K562 (cell line): Measurements from ENCODE around the gene SLC7A1. TPM values are rescaled to one million over a fixed set of nuclear protein-coding genes. Genes with fewer than 3 reads are reported as not detected.

Experiments used
- ATAC-seq: fragments of 200-7000 bp; cut with Tn5 transposase; 3 replicates; pipeline ENCODE4 v1.9.1; 2020; ENCODE audit warnings: moderate library complexity
- BruUV-seq: library from RNA; stranded (reverse); fragments of 400-500 nt; replicated peaks from 2 replicates; lab custom pipeline; 2021; lab: Mats Ljungman, UMichigan
- CTCF ChIA-PET: fragments of 300-600 bp; formaldehyde crosslinking; extraction: SDS; loops from one replicate; lab custom pipeline; 2021; ENCODE audit warnings: low intra/inter-chr PET ratio; lab: Yijun Ruan, JAX
- POLR2A ChIA-PET: fragments of 300-600, 350-650 bp; sonication (Branson Sonifier 250); formaldehyde crosslinking; extraction: SDS; loops from one replicate; lab custom pipeline; 2021; ENCODE audit warnings: antibody characterized with exemption, inconsistent platforms; lab: Yijun Ruan, JAX
- DNase-seq, 4 experiments: peaks; one replicate each; pipeline versions ENCODE4 v3.0.0 to v3.0.0-alpha.2; 2011 to 2018; ENCODE audit warnings: low spot score in 3 of 4, mixed read lengths in 3 of 4; ENCODE audit errors: extremely low read depth in 1 of 4
- FAIRE-seq: peaks from 2 replicates; lab custom pipeline; 2011; peaks lifted over from hg19 to GRCh38; lab: Jason Lieb, UNC
- H2AFZ ChIP-seq: 2 replicates; pipeline ENCODE4 v1.6.0; 2011; ENCODE audit warnings: low read depth, low read length, control low read depth, inconsistent platforms
- H3K27ac ChIP-seq: fragments of 200-600 bp; 3 replicates; pipeline ENCODE4 v1.8.0; 2011; ENCODE audit warnings: low read depth, mild to moderate bottlenecking, control low read depth, inconsistent platforms, low read length, moderate library complexity, mixed read lengths; ENCODE audit errors: extremely low read depth
- H3K27me3 ChIP-seq, 2 experiments: fragments of 300-600 bp in 1 of 2; 2 replicates in 1 of 2; 3 replicates in 1 of 2; pipeline versions ENCODE4 v1.6.0 to v1.8.0; 2011; ENCODE audit warnings: inconsistent platforms in 2 of 2, low read length in 2 of 2, mild to moderate bottlenecking in 1 of 2, mixed read lengths in 1 of 2, moderate library complexity in 1 of 2; ENCODE audit not compliant: control insufficient read depth in 2 of 2, insufficient read depth in 2 of 2
- H3K36me3 ChIP-seq: fragments of 300-600 bp; 3 replicates; pipeline ENCODE4 v1.8.0; 2011; ENCODE audit warnings: mild to moderate bottlenecking, low read length, inconsistent platforms; ENCODE audit not compliant: control insufficient read depth, insufficient read depth
- H3K4me1 ChIP-seq, 2 experiments: fragments of 200-600 bp in 1 of 2; replicated peaks in 1 of 2; 2 replicates in 1 of 2; 3 replicates in 1 of 2; pipeline versions ENCODE4 v1.5.1 to v1.8.0; 2011; ENCODE audit warnings: inconsistent platforms in 2 of 2, low read length in 2 of 2, mild to moderate bottlenecking in 1 of 2, mixed read lengths in 1 of 2, moderate library complexity in 1 of 2; ENCODE audit not compliant: control insufficient read depth in 2 of 2, insufficient read depth in 2 of 2
- H3K4me2 ChIP-seq: 2 replicates; pipeline ENCODE4 v1.6.1; 2011; ENCODE audit warnings: low read length, control low read depth, inconsistent platforms, mixed read lengths; ENCODE audit not compliant: insufficient read depth
- H3K4me3 ChIP-seq: fragments of 200-600 bp; sonication (generic), shearing (Covaris generic); 2 replicates; pipeline ENCODE4 v1.5.1; 2016; ENCODE audit warnings: control low read depth, inconsistent platforms
- H3K79me2 ChIP-seq: fragments of 200-600 bp; 3 replicates; pipeline ENCODE4 v1.8.0; 2011; ENCODE audit warnings: low read length, inconsistent platforms; ENCODE audit not compliant: control insufficient read depth, insufficient read depth
- H3K9ac ChIP-seq, 2 experiments: 2 replicates each; pipeline versions ENCODE4 v1.6.0 to v1.6.1; 2011; ENCODE audit warnings: low read depth in 2 of 2, low read length in 2 of 2, control low read depth in 1 of 2, inconsistent platforms in 1 of 2, mild to moderate bottlenecking in 1 of 2, mixed read lengths in 1 of 2; ENCODE audit not compliant: insufficient read depth in 1 of 2
- H3K9me1 ChIP-seq: one replicate; pipeline ENCODE4 v1.6.0; 2011; ENCODE audit warnings: inconsistent platforms, mild to moderate bottlenecking, low read length, moderate library complexity; ENCODE audit not compliant: control insufficient read depth, insufficient read depth
- H3K9me3 ChIP-seq: replicated peaks from 2 replicates; pipeline ENCODE4 v1.5.1; 2011; ENCODE audit warnings: low read depth, low read length, inconsistent platforms; ENCODE audit not compliant: control insufficient read depth, insufficient read depth
- H4K20me1 ChIP-seq: replicated peaks from 2 replicates; pipeline ENCODE4 v1.6.1; 2011; ENCODE audit warnings: low read length, inconsistent platforms, mixed read lengths; ENCODE audit not compliant: control insufficient read depth, insufficient read depth
- CBFA2T3 ChIP-seq: fragments of 450-650 bp; IDR thresholded peaks from 2 replicates; pipeline ENCODE4 v1.6.1; 2017
- EGR1 ChIP-seq: fragments of 450-650 bp; conservative IDR thresholded peaks from 2 replicates; pipeline ENCODE4 v1.6.1; 2017; ENCODE audit warnings: mild to moderate bottlenecking
- GATAD2A ChIP-seq: fragments of 450-650 bp; IDR thresholded peaks from 2 replicates; pipeline ENCODE4 v1.6.1; 2017
- KLF1 ChIP-seq: fragments of 450-650 bp; IDR thresholded peaks from 2 replicates; pipeline ENCODE4 v1.6.1; 2016; ENCODE audit warnings: missing genetic modification characterization, missing compliant biosample characterization
- LEF1 ChIP-seq: fragments of 450-650 bp; IDR thresholded peaks from 2 replicates; pipeline ENCODE4 v1.6.1; 2016; ENCODE audit warnings: mild to moderate bottlenecking
- MBD2 ChIP-seq: sonication (generic); IDR thresholded peaks from 2 replicates; pipeline ENCODE4 v1.6.1; 2016; ENCODE audit warnings: low read depth, borderline replicate concordance
- NCOR1 ChIP-seq: fragments of 450-650 bp; IDR thresholded peaks from 2 replicates; pipeline ENCODE4 v1.6.1; 2016; ENCODE audit warnings: mild to moderate bottlenecking, moderate library complexity
- NFIX ChIP-seq: fragments of 250-450 bp; sonication (Bioruptor Pico); IDR thresholded peaks from 2 replicates; pipeline ENCODE4 v1.4.0; 2020; ENCODE audit warnings: low read depth, mild to moderate bottlenecking, moderate library complexity
- TRIM28 ChIP-seq: fragments of 450-650 bp; IDR thresholded peaks from 2 replicates; pipeline ENCODE4 v1.6.1; 2017
- ZNF184 ChIP-seq: sonication (generic); formaldehyde crosslinking; IDR thresholded peaks from 2 replicates; pipeline ENCODE4 v1.5.0; 2020; ENCODE audit warnings: missing genetic modification reagents
- WGBS: fragments of 100-300 bp; shearing (Covaris generic); methylation state at CpG from one replicate; pipeline ENCODE4 v1.1.6; 2016; ENCODE audit warnings: low coverage, mixed read lengths; ENCODE audit not compliant: insufficient coverage; ENCODE audit errors: missing lambda C conversion rate; 5-methylcytosine and 5-hydroxymethylcytosine counted together
- in situ Hi-C: fragments of 300-500 bp; cut with MboI; formaldehyde crosslinking; loops from 4 replicates; pipeline ENCODE4 v1.15.0; 2018; ENCODE audit warnings: inconsistent platforms, mixed read lengths
- intact Hi-C: fragments of 100-400 bp; cut with micrococcal nuclease; formaldehyde crosslinking; loops from 2 replicates; pipeline ENCODE4 v1.14.2; 2022
- polyA plus RNA-seq, 8 experiments: library from polyadenylated mRNA; depleted of rRNA in 4 of 8; stranded (reverse) in 5 of 8; unstranded in 3 of 8; fragments of >200 nt; fragmentation: Nextera tagmentation in 2 of 8; fragmentation: Illumina TruSeq in 1 of 8; extraction: Ambion mirVana in 2 of 8; extraction: Trizol in 1 of 8; gene quantifications; 2 replicates each; pipeline versions ENCODE4 v1.2.1 to v1.2.3, GENCODE V29; 2011 to 2014; ENCODE audit warnings: inconsistent platforms in 1 of 8, missing spikeins in 1 of 8
- total RNA-seq, 7 experiments: library from RNA; depleted of rRNA in 6 of 7; stranded (reverse); fragments of >200 nt in 6 of 7; fragmentation: Illumina TruSeq in 2 of 7; extraction: Trizol in 2 of 7; gene quantifications; 2 replicates each; pipeline versions ENCODE4 v1.2.1 to v1.2.3, GENCODE V29; 2011 to 2021; ENCODE audit warnings: low replicate concordance in 1 of 7
- TF ChIP-seq, protein P1 (sequence below): fragments of 250-450 bp; sonication (Bioruptor Pico); IDR thresholded peaks from 2 replicates; pipeline ENCODE4 v1.5.0; 2021; ENCODE audit warnings: mild to moderate bottlenecking, moderate library complexity
- TF ChIP-seq, protein P2 (sequence below): fragments of 450-650 bp; IDR thresholded peaks from 2 replicates; pipeline ENCODE4 v1.6.1; 2014; ENCODE audit warnings: low read depth, mild to moderate bottlenecking, moderate library complexity, borderline replicate concordance
- TF ChIP-seq, protein P3 (sequence below), 3 experiments: fragments of 200-800 bp in 1 of 3; fragments of 250-450 bp in 1 of 3; fragments of 450-650 bp in 1 of 3; sonication (Bioruptor Pico) in 1 of 3; sonication (Bioruptor generic) in 1 of 3; formaldehyde crosslinking in 1 of 3; IDR thresholded peaks; 2 replicates each; pipeline versions ENCODE4 v1.6.1 to v1.8.0; 2016 to 2022; ENCODE audit warnings: mild to moderate bottlenecking in 2 of 3, missing genetic modification characterization in 2 of 3, missing compliant biosample characterization in 1 of 3, moderate library complexity in 1 of 3
- TF ChIP-seq, protein P4 (sequence below): fragments of 450-650 bp; formaldehyde crosslinking; IDR thresholded peaks from 2 replicates; pipeline ENCODE4 v1.4.0; 2022; ENCODE audit warnings: mild to moderate bottlenecking, moderate library complexity

The SLC7A1 gene
- total and polyA plus RNA-seq, 9 of the 15 experiments (the other 6 are each of a cell fraction or from before 2014, with no cell fraction given): 3.3 to 69.7 (median 10.8) TPM

DNA sequence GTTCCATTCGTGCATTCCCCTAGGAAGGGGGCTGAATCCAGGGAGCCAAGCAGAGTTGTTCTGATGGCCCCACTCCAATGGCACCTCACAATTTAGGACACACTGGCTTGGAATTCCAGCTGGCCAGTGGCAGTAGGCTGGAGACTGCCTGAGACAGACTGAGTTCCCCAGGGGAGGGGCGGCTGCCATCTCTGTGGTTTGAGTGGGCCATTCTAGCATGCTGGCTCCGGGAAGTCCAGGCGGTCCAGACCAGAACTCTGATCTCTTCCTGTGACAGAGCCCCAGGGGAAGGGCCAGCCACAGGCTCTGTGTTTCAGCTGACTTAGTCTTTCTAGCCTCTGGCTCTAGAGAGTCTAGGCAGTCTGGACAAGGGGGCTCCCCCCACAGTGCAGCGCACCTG, 29.5 kb upstream of the SLC7A1 start:
- POLR2A ChIA-PET: no interaction called here
- H2AFZ ChIP-seq: no peak overlapping the region
- WGBS: 0% methylated on average over 4 of the region's 5 CpGs
- no peaks in the 10 kb centered on the region for H3K9me1 ChIP-seq
- no peak overlapping the region for H3K9ac ChIP-seq
- in situ Hi-C loops: no loop called here
- ATAC-seq (no peak), FAIRE-seq (no peak)
- TF ChIP-seq MBD2: no peak
- TF ChIP-seq TRIM28: no peak
- TF ChIP-seq, protein P1, sequence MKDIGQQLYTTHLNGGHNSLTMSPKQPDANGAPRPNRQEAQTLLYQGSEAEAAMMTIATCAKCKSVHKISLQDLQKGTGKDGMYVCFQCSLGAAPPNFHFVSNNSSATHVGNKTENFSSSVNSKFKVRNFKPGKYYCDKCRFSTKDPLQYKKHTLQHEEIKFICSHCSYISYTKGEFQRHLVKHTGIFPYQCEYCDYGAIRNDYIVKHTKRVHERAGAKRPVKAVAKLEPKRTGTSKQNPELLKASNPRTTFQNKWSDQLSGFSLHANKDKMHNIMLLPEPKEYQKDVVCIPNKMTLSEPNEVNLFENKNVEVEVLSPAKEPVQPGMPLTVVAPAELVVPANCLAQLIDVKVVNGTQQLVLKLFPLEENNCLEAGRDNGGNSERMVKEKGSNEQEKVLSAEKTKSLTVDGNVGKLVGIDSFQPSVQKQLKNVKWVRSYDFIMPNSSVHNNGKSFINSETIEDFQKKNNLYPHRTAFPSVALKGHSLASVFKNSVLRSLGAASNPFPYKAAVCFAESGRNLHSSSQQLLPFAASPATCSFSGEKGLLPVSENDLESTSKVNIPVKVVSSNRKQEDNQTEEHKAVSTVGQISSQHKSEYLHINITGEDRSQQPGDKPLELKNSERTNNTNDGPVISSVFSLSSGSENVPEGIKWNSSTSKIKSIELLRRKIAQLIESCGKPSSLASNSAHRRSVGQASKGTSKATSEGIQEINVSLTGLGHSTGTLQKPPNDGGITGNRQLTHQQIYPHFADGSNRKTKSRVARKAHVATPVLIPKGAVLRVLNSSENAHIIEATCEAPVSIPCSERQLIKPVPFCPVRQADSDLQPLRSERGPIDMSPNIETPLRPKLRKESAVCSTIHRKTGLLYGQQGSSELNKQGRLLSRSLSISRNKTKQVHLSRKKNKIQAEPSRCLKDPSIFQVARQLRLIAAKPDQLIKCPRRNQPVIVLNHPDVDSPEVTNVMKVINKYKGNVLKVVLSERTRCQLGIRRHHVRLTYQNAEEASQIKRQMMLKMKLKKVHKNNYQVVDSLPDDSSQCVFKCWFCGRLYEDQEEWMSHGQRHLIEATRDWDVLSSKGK (CRISPR knock-in tag): no peak
- no peak for TF ChIP-seq KLF1 (tag)
- TF ChIP-seq EGR1: no peak
- TF ChIP-seq GATAD2A: no peak
- TF ChIP-seq LEF1: no peak
- TF ChIP-seq CBFA2T3: no peak
- TF ChIP-seq, protein P2, sequence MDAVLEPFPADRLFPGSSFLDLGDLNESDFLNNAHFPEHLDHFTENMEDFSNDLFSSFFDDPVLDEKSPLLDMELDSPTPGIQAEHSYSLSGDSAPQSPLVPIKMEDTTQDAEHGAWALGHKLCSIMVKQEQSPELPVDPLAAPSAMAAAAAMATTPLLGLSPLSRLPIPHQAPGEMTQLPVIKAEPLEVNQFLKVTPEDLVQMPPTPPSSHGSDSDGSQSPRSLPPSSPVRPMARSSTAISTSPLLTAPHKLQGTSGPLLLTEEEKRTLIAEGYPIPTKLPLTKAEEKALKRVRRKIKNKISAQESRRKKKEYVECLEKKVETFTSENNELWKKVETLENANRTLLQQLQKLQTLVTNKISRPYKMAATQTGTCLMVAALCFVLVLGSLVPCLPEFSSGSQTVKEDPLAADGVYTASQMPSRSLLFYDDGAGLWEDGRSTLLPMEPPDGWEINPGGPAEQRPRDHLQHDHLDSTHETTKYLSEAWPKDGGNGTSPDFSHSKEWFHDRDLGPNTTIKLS: no peak
- no peak for TF ChIP-seq NCOR1
- TF ChIP-seq NFIX (CRISPR knock-in tag): no peak
- TF ChIP-seq ZNF184 (CRISPR knock-in tag): no peak
- TF ChIP-seq, protein P3, sequence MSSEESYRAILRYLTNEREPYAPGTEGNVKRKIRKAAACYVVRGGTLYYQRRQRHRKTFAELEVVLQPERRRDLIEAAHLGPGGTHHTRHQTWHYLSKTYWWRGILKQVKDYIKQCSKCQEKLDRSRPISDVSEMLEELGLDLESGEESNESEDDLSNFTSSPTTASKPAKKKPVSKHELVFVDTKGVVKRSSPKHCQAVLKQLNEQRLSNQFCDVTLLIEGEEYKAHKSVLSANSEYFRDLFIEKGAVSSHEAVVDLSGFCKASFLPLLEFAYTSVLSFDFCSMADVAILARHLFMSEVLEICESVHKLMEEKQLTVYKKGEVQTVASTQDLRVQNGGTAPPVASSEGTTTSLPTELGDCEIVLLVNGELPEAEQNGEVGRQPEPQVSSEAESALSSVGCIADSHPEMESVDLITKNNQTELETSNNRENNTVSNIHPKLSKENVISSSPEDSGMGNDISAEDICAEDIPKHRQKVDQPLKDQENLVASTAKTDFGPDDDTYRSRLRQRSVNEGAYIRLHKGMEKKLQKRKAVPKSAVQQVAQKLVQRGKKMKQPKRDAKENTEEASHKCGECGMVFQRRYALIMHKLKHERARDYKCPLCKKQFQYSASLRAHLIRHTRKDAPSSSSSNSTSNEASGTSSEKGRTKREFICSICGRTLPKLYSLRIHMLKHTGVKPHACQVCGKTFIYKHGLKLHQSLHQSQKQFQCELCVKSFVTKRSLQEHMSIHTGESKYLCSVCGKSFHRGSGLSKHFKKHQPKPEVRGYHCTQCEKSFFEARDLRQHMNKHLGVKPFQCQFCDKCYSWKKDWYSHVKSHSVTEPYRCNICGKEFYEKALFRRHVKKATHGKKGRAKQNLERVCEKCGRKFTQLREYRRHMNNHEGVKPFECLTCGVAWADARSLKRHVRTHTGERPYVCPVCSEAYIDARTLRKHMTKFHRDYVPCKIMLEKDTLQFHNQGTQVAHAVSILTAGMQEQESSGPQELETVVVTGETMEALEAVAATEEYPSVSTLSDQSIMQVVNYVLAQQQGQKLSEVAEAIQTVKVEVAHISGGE (CRISPR knock-in tag; IDR thresholded peaks at IDR 0.05): no peak
- TF ChIP-seq, protein P4, sequence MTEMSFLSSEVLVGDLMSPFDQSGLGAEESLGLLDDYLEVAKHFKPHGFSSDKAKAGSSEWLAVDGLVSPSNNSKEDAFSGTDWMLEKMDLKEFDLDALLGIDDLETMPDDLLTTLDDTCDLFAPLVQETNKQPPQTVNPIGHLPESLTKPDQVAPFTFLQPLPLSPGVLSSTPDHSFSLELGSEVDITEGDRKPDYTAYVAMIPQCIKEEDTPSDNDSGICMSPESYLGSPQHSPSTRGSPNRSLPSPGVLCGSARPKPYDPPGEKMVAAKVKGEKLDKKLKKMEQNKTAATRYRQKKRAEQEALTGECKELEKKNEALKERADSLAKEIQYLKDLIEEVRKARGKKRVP (CRISPR knock-in tag): no peak
- TF ChIP-seq, all 486 proteins: peak for 0
- H3K4me3 ChIP-seq: no peak overlapping the region
- H3K9me3 ChIP-seq: no peaks in the 10 kb centered on the region
- BruUV-seq: no TSS peak
- no peak overlapping the region for H3K27ac ChIP-seq
- no peak for DNase-seq
- CTCF ChIA-PET: no interaction called here
- no peaks in the 10 kb centered on the region for H3K36me3 ChIP-seq
- H3K79me2 ChIP-seq: no peaks in the 10 kb centered on the region
- peaks cover 0 to 5% of the 10 kb centered on the region in 2 experiments; a peak in 1 of 5 replicates for H3K27me3 ChIP-seq
- no peak overlapping the region for H3K4me2 ChIP-seq
- no peaks in the 10 kb centered on the region for H4K20me1 ChIP-seq
- no peaks in the 10 kb centered on the region for H3K4me1 ChIP-seq
- intact Hi-C loops: no loop called here
